ENCODE results near the gene ATL2.

GRCh38 chr2:38268001-38268400 lies 109.1 kb downstream of the ATL2 start:
- TF ChIP-seq CTCF (IDR thresholded peaks at IDR 0.05; ENCODE audit: low read depth, low read length) (no peak), EZH2phosphoT487 (IDR thresholded peaks at IDR 0.05; ENCODE audit: low read depth) (no peak)
